ENCODE measurements around the gene ABHD18.

- TF ChIP-seq POLR2A (IDR thresholded peaks at IDR 0.05) (no peak), POLR2AphosphoS5 (IDR thresholded peaks at IDR 0.05) (no peak)
- TF ChIP-seq, protein P1, sequence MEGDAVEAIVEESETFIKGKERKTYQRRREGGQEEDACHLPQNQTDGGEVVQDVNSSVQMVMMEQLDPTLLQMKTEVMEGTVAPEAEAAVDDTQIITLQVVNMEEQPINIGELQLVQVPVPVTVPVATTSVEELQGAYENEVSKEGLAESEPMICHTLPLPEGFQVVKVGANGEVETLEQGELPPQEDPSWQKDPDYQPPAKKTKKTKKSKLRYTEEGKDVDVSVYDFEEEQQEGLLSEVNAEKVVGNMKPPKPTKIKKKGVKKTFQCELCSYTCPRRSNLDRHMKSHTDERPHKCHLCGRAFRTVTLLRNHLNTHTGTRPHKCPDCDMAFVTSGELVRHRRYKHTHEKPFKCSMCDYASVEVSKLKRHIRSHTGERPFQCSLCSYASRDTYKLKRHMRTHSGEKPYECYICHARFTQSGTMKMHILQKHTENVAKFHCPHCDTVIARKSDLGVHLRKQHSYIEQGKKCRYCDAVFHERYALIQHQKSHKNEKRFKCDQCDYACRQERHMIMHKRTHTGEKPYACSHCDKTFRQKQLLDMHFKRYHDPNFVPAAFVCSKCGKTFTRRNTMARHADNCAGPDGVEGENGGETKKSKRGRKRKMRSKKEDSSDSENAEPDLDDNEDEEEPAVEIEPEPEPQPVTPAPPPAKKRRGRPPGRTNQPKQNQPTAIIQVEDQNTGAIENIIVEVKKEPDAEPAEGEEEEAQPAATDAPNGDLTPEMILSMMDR (IDR thresholded peaks at IDR 0.05): no peak
Measured at GRCh38 chr4:127978930-127979329, 13.7 kb downstream of the ABHD18 start.

All from gastroesophageal sphincter (tissue), 3 donors.